ENCODE data around the gene KANK4.

DNA sequence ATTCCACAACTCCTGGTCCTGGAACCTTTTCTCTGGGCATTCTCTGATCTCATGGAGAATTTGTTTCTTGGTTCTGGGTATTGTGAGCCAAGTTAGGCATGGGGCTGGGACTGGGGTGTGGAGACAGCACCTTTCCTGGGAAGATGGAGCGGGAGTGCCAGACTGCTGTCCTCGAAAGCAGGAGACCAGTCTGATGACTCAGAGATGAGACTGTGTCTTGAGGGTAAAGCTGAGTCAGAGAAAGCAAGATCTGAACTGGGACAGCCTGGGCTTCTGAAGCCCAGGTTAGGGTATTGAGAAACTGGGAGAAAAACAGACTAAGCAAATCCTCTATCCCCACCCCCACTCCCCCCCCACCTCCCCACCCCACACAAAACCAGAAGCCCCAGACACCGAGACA is 2.2 kb upstream of the KANK4 start:
- TF ChIP-seq, protein P1, sequence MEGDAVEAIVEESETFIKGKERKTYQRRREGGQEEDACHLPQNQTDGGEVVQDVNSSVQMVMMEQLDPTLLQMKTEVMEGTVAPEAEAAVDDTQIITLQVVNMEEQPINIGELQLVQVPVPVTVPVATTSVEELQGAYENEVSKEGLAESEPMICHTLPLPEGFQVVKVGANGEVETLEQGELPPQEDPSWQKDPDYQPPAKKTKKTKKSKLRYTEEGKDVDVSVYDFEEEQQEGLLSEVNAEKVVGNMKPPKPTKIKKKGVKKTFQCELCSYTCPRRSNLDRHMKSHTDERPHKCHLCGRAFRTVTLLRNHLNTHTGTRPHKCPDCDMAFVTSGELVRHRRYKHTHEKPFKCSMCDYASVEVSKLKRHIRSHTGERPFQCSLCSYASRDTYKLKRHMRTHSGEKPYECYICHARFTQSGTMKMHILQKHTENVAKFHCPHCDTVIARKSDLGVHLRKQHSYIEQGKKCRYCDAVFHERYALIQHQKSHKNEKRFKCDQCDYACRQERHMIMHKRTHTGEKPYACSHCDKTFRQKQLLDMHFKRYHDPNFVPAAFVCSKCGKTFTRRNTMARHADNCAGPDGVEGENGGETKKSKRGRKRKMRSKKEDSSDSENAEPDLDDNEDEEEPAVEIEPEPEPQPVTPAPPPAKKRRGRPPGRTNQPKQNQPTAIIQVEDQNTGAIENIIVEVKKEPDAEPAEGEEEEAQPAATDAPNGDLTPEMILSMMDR (IDR thresholded peaks at IDR 0.05; ENCODE audit: control extremely low read depth in 1 of 3, insufficient read depth in 1 of 3, low read depth in 1 of 3, low read length in 3 of 3): no peak
- TF ChIP-seq NRF1 (IDR thresholded peaks at IDR 0.05; ENCODE audit: low read depth, low read length) (no peak), POLR2AphosphoS5 (IDR thresholded peaks at IDR 0.05; ENCODE audit: low read depth, low read length) (no peak), TEAD4 (IDR thresholded peaks at IDR 0.05; ENCODE audit: low read depth, low read length) (no peak), RAD21 (IDR thresholded peaks at IDR 0.05 in 1 of 2, conservative IDR thresholded peaks at IDR 0.05 in 1 of 2; ENCODE audit: low read depth in 2 of 2, low read length in 2 of 2) (no peak), CEBPB (IDR thresholded peaks at IDR 0.05; ENCODE audit: low read depth, low read length) (no peak), EP300 (IDR thresholded peaks at IDR 0.05; ENCODE audit: borderline replicate concordance in 1 of 2, low read depth in 2 of 2, low read length in 2 of 2) (no peak), RNF2 (IDR thresholded peaks at IDR 0.05; ENCODE audit: borderline replicate concordance, low read depth, low read length, missing control alignments, poor library complexity, severe bottlenecking) (no peak)
- TF ChIP-seq, protein P2, sequence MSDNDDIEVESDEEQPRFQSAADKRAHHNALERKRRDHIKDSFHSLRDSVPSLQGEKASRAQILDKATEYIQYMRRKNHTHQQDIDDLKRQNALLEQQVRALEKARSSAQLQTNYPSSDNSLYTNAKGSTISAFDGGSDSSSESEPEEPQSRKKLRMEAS (IDR thresholded peaks at IDR 0.05): no peak

Measured in H1 (cell line).